WERI-Rb-1 (cell line): ENCODE results near the gene HEG1.

Experiments used
- DNase-seq: peaks from one replicate; pipeline ENCODE4 v3.0.0-alpha.2; 2020
- H3K27ac ChIP-seq: fragments of 250-450 bp; sonication (Bioruptor Pico); 2 replicates; pipeline ENCODE4 v1.5.1; 2020; ENCODE audit warnings: mild to moderate bottlenecking, moderate library complexity
- H3K27me3 ChIP-seq: fragments of 250-450 bp; sonication (Bioruptor Pico); 2 replicates; pipeline ENCODE4 v1.5.1; 2021; ENCODE audit warnings: mild to moderate bottlenecking, low read depth, moderate library complexity; ENCODE audit not compliant: insufficient read depth, severe bottlenecking
- H3K36me3 ChIP-seq: fragments of 250-450 bp; sonication (Bioruptor Pico); 2 replicates; pipeline ENCODE4 v1.5.1; 2020; ENCODE audit warnings: mild to moderate bottlenecking, moderate library complexity
- H3K4me3 ChIP-seq: 2 replicates; pipeline ENCODE4 v1.5.1; 2011; ENCODE audit warnings: low read depth, mild to moderate bottlenecking, control low read depth, low read length
- H3K9me3 ChIP-seq: fragments of 250-450 bp; sonication (Bioruptor Pico); 2 replicates; pipeline ENCODE4 v1.5.1; 2021; ENCODE audit warnings: mild to moderate bottlenecking, moderate library complexity; ENCODE audit not compliant: severe bottlenecking
- TF ChIP-seq, protein P1 (sequence below): IDR thresholded peaks from 2 replicates; pipeline ENCODE4 v1.5.1; 2011; ENCODE audit warnings: low read depth, mild to moderate bottlenecking, control low read depth, inconsistent platforms, low read length

The HEG1 gene, protein sequence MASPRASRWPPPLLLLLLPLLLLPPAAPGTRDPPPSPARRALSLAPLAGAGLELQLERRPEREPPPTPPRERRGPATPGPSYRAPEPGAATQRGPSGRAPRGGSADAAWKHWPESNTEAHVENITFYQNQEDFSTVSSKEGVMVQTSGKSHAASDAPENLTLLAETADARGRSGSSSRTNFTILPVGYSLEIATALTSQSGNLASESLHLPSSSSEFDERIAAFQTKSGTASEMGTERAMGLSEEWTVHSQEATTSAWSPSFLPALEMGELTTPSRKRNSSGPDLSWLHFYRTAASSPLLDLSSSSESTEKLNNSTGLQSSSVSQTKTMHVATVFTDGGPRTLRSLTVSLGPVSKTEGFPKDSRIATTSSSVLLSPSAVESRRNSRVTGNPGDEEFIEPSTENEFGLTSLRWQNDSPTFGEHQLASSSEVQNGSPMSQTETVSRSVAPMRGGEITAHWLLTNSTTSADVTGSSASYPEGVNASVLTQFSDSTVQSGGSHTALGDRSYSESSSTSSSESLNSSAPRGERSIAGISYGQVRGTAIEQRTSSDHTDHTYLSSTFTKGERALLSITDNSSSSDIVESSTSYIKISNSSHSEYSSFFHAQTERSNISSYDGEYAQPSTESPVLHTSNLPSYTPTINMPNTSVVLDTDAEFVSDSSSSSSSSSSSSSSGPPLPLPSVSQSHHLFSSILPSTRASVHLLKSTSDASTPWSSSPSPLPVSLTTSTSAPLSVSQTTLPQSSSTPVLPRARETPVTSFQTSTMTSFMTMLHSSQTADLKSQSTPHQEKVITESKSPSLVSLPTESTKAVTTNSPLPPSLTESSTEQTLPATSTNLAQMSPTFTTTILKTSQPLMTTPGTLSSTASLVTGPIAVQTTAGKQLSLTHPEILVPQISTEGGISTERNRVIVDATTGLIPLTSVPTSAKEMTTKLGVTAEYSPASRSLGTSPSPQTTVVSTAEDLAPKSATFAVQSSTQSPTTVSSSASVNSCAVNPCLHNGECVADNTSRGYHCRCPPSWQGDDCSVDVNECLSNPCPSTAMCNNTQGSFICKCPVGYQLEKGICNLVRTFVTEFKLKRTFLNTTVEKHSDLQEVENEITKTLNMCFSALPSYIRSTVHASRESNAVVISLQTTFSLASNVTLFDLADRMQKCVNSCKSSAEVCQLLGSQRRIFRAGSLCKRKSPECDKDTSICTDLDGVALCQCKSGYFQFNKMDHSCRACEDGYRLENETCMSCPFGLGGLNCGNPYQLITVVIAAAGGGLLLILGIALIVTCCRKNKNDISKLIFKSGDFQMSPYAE (N-terminal part only)

DNA sequence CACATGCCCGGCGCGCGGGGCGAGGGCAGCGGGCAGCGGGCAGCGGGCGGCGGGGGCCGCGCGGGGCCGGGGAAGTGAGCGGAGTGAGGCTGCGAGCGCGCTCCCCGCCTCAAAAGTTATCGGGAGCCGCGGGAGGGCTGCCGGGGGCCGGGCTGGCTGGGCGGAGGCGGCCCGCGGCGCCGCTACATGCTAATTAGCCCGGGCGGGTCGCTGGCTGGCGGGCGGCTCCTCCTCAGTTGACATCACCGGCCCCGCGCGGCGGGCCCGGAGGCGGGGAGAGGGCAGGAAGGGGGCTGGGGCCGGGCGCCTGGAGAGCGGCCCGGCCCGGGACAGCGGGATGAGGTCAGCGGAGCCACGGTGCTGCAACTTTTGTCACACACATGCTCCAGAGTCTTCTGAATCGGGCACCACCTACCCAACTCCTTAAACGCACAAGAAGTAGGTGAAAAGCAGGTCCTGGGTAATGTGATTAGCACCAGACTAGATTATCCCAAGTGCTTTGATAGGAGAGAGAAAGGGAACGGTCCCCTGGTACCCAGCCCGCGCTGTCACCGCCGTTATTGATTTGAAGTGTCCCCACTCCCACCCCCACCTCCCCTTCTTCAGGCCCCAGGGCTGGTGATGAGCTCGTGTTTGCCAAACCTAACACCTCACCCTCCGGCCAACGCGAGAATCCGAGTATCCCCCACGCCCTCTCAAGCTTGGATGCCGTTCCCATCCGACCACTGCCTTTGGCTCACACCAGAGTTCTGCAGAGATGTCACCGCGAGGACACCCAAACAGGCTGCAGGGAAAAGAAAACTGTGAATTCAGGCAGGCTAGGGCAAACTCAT lies at the start of gene HEG1:
TSS of gene HEG1 (minus strand) at position 85 of the 833 bp plus-strand sequence. CDS start 107 bp downstream, outside the sequence.
- no peaks in the 10 kb centered on the region for H3K27me3 ChIP-seq
- peak within 1 kb of the TSS; percentile 89 for H3K27ac ChIP-seq

DNA sequence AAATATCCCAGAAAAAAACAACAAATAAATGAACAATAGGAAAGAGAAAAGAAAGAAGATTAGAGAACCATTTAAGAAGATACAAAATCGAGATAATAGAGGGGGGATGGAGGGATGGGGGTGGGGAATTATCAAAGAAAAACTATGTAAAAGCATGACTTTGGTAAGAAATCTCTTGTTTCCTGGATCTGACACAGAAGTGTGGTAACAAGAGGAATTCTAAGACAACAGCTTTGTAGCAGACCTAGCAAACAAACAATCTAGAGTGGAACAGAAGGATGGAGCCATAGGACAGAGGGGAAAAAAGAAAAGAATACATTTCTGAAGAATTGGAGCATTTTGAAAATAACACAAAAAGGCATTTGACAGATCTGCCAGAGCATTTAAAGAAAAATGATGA lies 49.3 kb upstream of the HEG1 start:
- DNase-seq, result no peak
- TF ChIP-seq, protein P1, sequence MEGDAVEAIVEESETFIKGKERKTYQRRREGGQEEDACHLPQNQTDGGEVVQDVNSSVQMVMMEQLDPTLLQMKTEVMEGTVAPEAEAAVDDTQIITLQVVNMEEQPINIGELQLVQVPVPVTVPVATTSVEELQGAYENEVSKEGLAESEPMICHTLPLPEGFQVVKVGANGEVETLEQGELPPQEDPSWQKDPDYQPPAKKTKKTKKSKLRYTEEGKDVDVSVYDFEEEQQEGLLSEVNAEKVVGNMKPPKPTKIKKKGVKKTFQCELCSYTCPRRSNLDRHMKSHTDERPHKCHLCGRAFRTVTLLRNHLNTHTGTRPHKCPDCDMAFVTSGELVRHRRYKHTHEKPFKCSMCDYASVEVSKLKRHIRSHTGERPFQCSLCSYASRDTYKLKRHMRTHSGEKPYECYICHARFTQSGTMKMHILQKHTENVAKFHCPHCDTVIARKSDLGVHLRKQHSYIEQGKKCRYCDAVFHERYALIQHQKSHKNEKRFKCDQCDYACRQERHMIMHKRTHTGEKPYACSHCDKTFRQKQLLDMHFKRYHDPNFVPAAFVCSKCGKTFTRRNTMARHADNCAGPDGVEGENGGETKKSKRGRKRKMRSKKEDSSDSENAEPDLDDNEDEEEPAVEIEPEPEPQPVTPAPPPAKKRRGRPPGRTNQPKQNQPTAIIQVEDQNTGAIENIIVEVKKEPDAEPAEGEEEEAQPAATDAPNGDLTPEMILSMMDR, result no peak
- Histone ChIP-seq H3K4me3 (no peak overlapping the region), H3K36me3 (no peaks in the 10 kb centered on the region), H3K9me3 (no peaks in the 10 kb centered on the region), H3K27ac (no peak overlapping the region), H3K27me3 (no peaks in the 10 kb centered on the region)

More for the DNA sequence above, at the start of gene HEG1:
- TF ChIP-seq, protein P1, result no peak
- Histone ChIP-seq H3K36me3 (peaks cover 37% of the 10 kb centered on the region), H3K4me3 (peak within 1 kb of the TSS; percentile 93), H3K9me3 (no peaks in the 10 kb centered on the region)
- DNase-seq, result peak; percentile 83

DNA sequence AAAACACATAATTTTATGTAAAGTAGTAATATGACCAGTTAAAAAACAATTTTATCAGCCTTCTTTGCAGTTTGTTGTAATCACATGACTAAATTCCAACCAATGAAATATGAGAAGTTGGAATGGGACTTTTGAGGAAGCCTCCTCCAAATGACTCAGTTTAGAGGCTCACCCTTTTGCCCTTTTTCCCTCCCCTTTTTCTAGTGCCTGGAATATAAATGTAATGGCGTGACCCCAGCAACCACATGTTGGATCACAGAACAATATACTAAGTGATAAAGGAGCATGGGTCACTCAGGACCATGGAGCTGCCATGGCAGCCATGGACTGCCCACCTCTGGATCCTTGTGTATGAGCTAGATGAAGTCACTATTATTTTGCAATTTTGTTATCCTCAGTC lies 48.8 kb upstream of the HEG1 start:
- no peaks in the 10 kb centered on the region for H3K36me3 ChIP-seq
- H3K27me3 ChIP-seq, result no peaks in the 10 kb centered on the region
- no peak for DNase-seq
- no peaks in the 10 kb centered on the region for H3K9me3 ChIP-seq
- H3K4me3 ChIP-seq, result no peak overlapping the region
- TF ChIP-seq, protein P1, result no peak
- no peak overlapping the region for H3K27ac ChIP-seq

DNA sequence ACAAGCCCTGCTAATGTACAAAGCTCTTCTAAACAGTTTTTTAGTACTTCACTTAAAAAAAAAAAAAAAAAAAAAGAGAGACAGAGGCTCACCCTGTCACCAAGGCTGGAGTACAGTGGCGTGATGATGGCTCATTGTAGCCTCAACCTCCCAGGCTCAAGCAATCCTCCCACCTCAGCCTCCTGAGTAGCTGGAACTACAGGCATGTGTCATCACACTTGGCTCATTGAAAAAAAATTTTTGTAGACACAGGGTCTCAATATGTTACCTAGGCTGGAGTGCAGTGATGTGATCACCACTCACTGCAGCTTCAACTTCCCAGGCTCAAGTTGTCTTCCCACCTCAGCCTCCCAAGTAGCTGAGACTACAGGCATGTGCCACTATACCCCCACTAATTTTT lies 47.6 kb upstream of the HEG1 start:
- no peak for DNase-seq
- no peaks in the 10 kb centered on the region for H3K27me3 ChIP-seq
- H3K36me3 ChIP-seq, result no peaks in the 10 kb centered on the region
- TF ChIP-seq, protein P1, result no peak
- H3K27ac ChIP-seq, result no peak overlapping the region
- H3K4me3 ChIP-seq, result no peak overlapping the region
- no peaks in the 10 kb centered on the region for H3K9me3 ChIP-seq

DNA sequence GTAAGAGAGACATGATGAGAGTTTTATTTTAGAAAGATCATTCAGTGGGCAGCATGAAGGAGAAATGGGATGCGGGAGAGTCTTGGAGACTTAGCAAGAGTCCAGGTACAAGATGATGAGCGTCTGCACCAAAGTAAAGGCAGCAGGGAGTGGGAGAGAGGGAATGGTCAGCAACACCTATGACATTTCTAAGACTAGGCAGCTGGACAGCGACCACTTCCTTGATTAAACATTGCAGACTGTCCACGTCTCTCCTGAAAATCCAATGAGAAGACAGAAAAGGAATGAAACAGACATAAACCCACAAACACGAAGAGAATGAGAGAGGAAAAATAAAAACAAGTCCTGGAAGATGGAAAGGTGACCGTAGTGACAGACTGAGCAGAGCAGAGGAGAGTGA lies 46.7 kb upstream of the HEG1 start:
- DNase-seq, result no peak
- Histone ChIP-seq H3K4me3 (no peak overlapping the region), H3K36me3 (no peaks in the 10 kb centered on the region), H3K27me3 (no peaks in the 10 kb centered on the region), H3K27ac (no peak overlapping the region), H3K9me3 (no peaks in the 10 kb centered on the region)
- TF ChIP-seq, protein P1, result no peak
